HepG2 (cell line): ENCODE data around the gene CLDN9. TPM values are rescaled to one million over a fixed set of nuclear protein-coding genes. Genes with fewer than 3 reads are reported as not detected.
A peak's percentile ranks its signal among the peaks of the same experiment; 100 is the strongest.

Experiments used
- BRCA1 ChIP-seq: sonication (generic); formaldehyde crosslinking; IDR thresholded peaks from 2 replicates; pipeline ENCODE4 v1.4.0; 2020; ENCODE audit warnings: missing genetic modification reagents
- ERF ChIP-seq: IDR thresholded peaks from 2 replicates; pipeline ENCODE4 v1.6.1; 2018; ENCODE audit warnings: missing biosample characterization, missing genetic modification reagents
- KLF12 ChIP-seq: sonication (generic); formaldehyde crosslinking; IDR thresholded peaks from 2 replicates; pipeline ENCODE4 v1.4.0; 2020; ENCODE audit warnings: missing genetic modification reagents, borderline replicate concordance
- KLF16 ChIP-seq, 2 experiments: sonication (generic) in 1 of 2; formaldehyde crosslinking in 1 of 2; IDR thresholded peaks; 2 replicates each; pipeline versions ENCODE4 v1.6.1 to v1.8.0; 2016 to 2023; ENCODE audit warnings: missing genetic modification reagents in 2 of 2, missing compliant biosample characterization in 1 of 2
- MEIS2 ChIP-seq: sonication (generic); formaldehyde crosslinking; IDR thresholded peaks from 2 replicates; pipeline ENCODE4 v1.9.0; 2021; ENCODE audit warnings: mild to moderate bottlenecking, missing genetic modification reagents
- MIER2 ChIP-seq: IDR thresholded peaks from 2 replicates; pipeline ENCODE4 v1.6.1; 2016; ENCODE audit warnings: missing biosample characterization, missing genetic modification reagents
- NAIF1 ChIP-seq: sonication (generic); formaldehyde crosslinking; IDR thresholded peaks from 2 replicates; pipeline ENCODE4 v1.5.0; 2020; ENCODE audit warnings: mild to moderate bottlenecking, missing genetic modification reagents, borderline replicate concordance
- NR2F2 ChIP-seq: IDR thresholded peaks from 2 replicates; pipeline ENCODE4 v1.6.1; 2012; ENCODE audit warnings: low read depth, inconsistent platforms, borderline replicate concordance
- SALL2 ChIP-seq: sonication (generic); formaldehyde crosslinking; IDR thresholded peaks from 2 replicates; pipeline ENCODE4 v1.8.1; 2023; ENCODE audit warnings: mild to moderate bottlenecking, missing genetic modification reagents, inconsistent platforms
- SMC3 ChIP-seq: IDR thresholded peaks from 2 replicates; pipeline ENCODE4 v1.6.1; 2011; ENCODE audit warnings: low read length, improper control_type of control experiment
- ZNF317 ChIP-seq: sonication (generic); formaldehyde crosslinking; IDR thresholded peaks from 2 replicates; pipeline ENCODE4 v1.5.0; 2020; ENCODE audit warnings: mild to moderate bottlenecking, missing genetic modification reagents
- ZNF660 ChIP-seq: sonication (generic); formaldehyde crosslinking; IDR thresholded peaks from 2 replicates; pipeline ENCODE4 v1.5.1; 2020; ENCODE audit warnings: mild to moderate bottlenecking, low read depth, missing genetic modification reagents, borderline replicate concordance
- polyA plus RNA-seq, 8 experiments: library from polyadenylated mRNA; depleted of rRNA in 3 of 8; stranded (reverse) in 7 of 8; unstranded in 1 of 8; fragments of >200 nt; fragmentation: Illumina TruSeq in 4 of 8; extraction: Trizol in 4 of 8; gene quantifications; 2 replicates each; pipeline versions ENCODE4 v1.2.1 to v1.2.3, GENCODE V29; 2011 to 2016; ENCODE audit warnings: low read depth in 4 of 8, missing spikeins in 1 of 8, mixed read lengths in 1 of 8; ENCODE audit not compliant: insufficient read depth in 1 of 8
- total RNA-seq, 5 experiments: library from RNA; depleted of rRNA; stranded (reverse); fragments of >200 nt; fragmentation: Illumina TruSeq; extraction: Trizol; gene quantifications; 2 replicates each; pipeline ENCODE4 v1.2.3, GENCODE V29; 2016; ENCODE audit warnings: low read depth in 1 of 5
- TF ChIP-seq, protein P1 (sequence below): sonication (generic); formaldehyde crosslinking; IDR thresholded peaks from 2 replicates; pipeline ENCODE4 v1.4.0; 2020; ENCODE audit warnings: missing genetic modification reagents
- TF ChIP-seq, protein P2 (sequence below): sonication (generic); formaldehyde crosslinking; IDR thresholded peaks from 2 replicates; pipeline ENCODE4 v1.4.0; 2020; ENCODE audit warnings: low read depth, mild to moderate bottlenecking, missing genetic modification reagents
- TF ChIP-seq, protein P3 (sequence below): sonication (generic); formaldehyde crosslinking; IDR thresholded peaks from 2 replicates; pipeline ENCODE4 v1.8.1; 2023; ENCODE audit warnings: mild to moderate bottlenecking, inconsistent platforms, moderate library complexity, missing genetic modification reagents, borderline replicate concordance
- TF ChIP-seq, protein P4 (sequence below): sonication (generic); formaldehyde crosslinking; IDR thresholded peaks from 2 replicates; pipeline ENCODE4 v1.8.0; 2022; ENCODE audit warnings: low read depth, missing genetic modification reagents
- TF ChIP-seq, protein P5 (sequence below): sonication (generic); formaldehyde crosslinking; IDR thresholded peaks from 2 replicates; pipeline ENCODE4 v1.5.1; 2020; ENCODE audit warnings: mild to moderate bottlenecking, missing genetic modification reagents, moderate library complexity

Gene CLDN9
- total and polyA plus RNA-seq, 2 of the 13 experiments (the other 11 are each of a cell fraction or from before 2014, with no cell fraction given): 0.15 to 0.26 TPM

DNA sequence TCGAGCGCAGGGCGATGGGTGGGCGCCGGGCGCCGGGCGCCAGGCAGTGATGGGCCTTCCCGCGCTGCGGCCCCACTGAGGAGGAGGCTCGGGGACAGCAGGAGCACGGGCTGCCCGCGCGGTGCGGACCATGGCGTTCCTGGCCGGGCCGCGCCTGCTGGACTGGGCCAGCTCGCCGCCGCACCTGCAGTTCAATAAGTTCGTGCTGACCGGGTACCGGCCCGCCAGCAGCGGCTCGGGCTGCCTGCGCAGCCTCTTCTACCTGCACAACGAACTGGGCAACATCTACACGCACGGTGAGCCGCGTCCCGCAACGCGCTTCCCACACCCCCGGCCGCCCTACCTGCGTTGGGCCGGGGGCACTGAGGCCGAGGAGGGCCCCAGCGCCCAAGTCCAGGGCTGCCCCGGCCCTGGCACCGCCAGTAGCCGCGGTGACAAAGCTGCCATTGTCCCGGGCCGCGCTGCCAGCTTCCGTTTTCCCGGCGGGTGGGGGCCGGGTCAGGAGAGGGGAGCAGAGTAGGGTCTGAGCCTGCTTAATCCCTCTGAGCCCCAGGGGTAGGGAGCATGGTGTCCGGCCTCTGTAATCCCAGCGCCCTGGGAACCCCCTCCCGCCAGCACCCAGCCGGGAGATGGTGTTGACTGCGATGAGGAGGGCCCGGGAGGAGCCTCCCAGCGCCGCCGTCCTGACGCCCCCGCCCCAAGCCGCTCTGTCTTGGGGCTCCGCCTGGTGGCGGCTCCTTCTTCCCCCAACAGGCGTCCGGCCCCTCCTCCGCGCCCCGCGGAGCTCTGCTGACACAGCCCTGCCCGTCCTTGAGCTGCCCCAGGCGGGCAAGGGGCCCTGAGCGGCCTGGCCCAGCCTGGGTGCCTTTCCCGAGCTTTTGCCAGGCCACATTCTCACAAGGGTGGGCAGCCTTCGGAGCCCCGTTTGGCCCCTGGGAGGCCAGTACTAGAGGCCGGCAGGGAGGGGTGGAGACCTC lies 42.9 kb upstream of the CLDN9 start (continued):
- TF ChIP-seq ZNF317 (CRISPR knock-in tag): peak; percentile 31; the same call in 1 of the 2 replicates
- TF ChIP-seq, protein P1, sequence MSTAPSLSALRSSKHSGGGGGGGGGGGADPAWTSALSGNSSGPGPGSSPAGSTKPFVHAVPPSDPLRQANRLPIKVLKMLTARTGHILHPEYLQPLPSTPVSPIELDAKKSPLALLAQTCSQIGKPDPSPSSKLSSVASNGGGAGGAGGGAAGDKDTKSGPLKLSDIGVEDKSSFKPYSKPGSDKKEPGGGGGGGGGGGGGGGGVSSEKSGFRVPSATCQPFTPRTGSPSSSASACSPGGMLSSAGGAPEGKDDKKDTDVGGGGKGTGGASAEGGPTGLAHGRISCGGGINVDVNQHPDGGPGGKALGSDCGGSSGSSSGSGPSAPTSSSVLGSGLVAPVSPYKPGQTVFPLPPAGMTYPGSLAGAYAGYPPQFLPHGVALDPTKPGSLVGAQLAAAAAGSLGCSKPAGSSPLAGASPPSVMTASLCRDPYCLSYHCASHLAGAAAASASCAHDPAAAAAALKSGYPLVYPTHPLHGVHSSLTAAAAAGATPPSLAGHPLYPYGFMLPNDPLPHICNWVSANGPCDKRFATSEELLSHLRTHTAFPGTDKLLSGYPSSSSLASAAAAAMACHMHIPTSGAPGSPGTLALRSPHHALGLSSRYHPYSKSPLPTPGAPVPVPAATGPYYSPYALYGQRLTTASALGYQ (CRISPR knock-in tag): peak; percentile 57; the same call in 1 of the 2 replicates
- no peak for TF ChIP-seq BRCA1
- 0 out of 2 replicates have a peak, but pooled peaks have one; percentile 54 for TF ChIP-seq KLF12 (CRISPR knock-in tag)
- TF ChIP-seq MIER2 (CRISPR knock-in tag): peak; percentile 72; the same call in 1 of the 2 replicates
- TF ChIP-seq SMC3: no peak
- TF ChIP-seq, protein P2, sequence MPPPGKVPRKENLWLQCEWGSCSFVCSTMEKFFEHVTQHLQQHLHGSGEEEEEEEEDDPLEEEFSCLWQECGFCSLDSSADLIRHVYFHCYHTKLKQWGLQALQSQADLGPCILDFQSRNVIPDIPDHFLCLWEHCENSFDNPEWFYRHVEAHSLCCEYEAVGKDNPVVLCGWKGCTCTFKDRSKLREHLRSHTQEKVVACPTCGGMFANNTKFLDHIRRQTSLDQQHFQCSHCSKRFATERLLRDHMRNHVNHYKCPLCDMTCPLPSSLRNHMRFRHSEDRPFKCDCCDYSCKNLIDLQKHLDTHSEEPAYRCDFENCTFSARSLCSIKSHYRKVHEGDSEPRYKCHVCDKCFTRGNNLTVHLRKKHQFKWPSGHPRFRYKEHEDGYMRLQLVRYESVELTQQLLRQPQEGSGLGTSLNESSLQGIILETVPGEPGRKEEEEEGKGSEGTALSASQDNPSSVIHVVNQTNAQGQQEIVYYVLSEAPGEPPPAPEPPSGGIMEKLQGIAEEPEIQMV (CRISPR knock-in tag): no peak
- peak; percentile 73; the same call in 1 of the 2 replicates for TF ChIP-seq SALL2 (CRISPR knock-in tag)
- TF ChIP-seq ZNF660: no peak
- TF ChIP-seq MEIS2: 0 out of 2 replicates have a peak, but pooled peaks have one; percentile 29
- TF ChIP-seq, protein P3, sequence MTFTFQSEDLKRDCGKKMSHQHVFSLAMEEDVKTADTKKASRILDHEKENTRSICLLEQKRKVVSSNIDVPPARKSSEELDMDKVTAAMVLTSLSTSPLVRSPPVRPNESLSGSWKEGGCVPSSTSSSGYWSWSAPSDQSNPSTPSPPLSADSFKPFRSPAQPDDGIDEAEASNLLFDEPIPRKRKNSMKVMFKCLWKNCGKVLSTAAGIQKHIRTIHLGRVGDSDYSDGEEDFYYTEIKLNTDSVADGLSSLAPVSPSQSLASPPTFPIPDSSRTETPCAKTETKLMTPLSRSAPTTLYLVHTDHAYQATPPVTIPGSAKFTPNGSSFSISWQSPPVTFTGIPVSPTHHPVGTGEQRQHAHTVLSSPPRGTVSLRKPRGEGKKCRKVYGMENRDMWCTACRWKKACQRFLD (CRISPR knock-in tag): no peak
- TF ChIP-seq, protein P4, sequence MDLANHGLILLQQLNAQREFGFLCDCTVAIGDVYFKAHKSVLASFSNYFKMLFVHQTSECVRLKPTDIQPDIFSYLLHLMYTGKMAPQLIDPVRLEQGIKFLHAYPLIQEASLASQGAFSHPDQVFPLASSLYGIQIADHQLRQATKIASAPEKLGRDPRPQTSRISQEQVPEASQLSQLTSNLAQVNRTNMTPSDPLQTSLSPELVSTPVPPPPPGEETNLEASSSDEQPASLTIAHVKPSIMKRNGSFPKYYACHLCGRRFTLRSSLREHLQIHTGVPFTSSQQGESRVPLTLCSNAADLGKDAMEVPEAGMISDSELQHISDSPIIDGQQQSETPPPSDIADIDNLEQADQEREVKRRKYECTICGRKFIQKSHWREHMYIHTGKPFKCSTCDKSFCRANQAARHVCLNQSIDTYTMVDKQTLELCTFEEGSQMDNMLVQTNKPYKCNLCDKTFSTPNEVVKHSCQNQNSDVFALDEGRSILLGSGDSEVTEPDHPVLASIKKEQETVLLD (CRISPR knock-in tag): peak; percentile 27; the same call in 1 of the 2 replicates
- TF ChIP-seq NAIF1: no peak
- TF ChIP-seq, protein P5, sequence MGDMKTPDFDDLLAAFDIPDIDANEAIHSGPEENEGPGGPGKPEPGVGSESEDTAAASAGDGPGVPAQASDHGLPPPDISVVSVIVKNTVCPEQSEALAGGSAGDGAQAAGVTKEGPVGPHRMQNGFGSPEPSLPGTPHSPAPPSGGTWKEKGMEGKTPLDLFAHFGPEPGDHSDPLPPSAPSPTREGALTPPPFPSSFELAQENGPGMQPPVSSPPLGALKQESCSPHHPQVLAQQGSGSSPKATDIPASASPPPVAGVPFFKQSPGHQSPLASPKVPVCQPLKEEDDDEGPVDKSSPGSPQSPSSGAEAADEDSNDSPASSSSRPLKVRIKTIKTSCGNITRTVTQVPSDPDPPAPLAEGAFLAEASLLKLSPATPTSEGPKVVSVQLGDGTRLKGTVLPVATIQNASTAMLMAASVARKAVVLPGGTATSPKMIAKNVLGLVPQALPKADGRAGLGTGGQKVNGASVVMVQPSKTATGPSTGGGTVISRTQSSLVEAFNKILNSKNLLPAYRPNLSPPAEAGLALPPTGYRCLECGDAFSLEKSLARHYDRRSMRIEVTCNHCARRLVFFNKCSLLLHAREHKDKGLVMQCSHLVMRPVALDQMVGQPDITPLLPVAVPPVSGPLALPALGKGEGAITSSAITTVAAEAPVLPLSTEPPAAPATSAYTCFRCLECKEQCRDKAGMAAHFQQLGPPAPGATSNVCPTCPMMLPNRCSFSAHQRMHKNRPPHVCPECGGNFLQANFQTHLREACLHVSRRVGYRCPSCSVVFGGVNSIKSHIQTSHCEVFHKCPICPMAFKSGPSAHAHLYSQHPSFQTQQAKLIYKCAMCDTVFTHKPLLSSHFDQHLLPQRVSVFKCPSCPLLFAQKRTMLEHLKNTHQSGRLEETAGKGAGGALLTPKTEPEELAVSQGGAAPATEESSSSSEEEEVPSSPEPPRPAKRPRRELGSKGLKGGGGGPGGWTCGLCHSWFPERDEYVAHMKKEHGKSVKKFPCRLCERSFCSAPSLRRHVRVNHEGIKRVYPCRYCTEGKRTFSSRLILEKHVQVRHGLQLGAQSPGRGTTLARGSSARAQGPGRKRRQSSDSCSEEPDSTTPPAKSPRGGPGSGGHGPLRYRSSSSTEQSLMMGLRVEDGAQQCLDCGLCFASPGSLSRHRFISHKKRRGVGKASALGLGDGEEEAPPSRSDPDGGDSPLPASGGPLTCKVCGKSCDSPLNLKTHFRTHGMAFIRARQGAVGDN (CRISPR knock-in tag): peak; percentile 71
- peak in 1 of 2 experiments; percentile 66; a peak in 1 of 4 replicates for TF ChIP-seq KLF16 (CRISPR knock-in tag; IDR thresholded peaks at IDR 0.05)
- peak; percentile 24; the same call in 1 of the 2 replicates for TF ChIP-seq ERF (CRISPR knock-in tag)
- no peak for TF ChIP-seq NR2F2
